HG02642 (cell line): ENCODE data around the gene CXorf65.

ENCODE experiments used
- ATAC-seq: cut with Tn5 transposase; IDR thresholded peaks from one replicate; pipeline ENCODE4 v1.9.1; 2021; ENCODE audit warnings: mild to moderate bottlenecking; ENCODE audit not compliant: unreplicated experiment, poor library complexity

Gene CXorf65

DNA sequence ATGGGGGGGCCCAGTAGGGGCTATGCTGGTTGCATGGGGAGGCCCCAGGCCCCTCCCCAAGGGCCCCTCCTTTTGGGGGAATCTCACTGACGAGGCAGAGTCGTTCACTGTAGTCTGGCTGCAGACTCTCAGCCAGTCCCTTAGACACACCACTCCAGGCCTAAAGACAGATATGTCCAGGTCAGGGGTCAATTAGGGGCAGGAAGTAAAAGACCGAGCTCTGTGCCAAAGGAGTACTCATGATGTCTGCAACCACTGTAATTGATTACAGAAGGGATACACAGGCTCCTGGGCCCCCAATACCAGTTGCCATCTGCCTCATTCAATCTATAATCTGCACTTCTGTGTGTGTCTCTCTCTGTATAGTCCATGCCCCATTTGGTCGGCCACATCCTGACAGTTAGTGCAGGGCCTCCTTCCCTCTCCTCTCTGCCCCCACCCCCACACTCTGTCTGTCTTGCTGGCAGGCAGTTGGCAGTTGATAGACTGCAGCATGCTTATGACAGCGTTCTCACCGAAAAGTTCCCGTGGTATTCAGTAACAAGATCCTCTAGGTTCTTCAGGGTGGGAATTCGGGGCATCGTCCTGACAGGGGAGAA, 1.3 kb upstream of the CXorf65 start:
- no peak for ATAC-seq

- no peak for ATAC-seq
Measured at GRCh38 chrX:71107245-71107644, 705 bp upstream of the CXorf65 start.

- no peak for ATAC-seq
Measured at GRCh38 chrX:71105628-71106027, 912 bp downstream of the CXorf65 start.

- peak; percentile 51 for ATAC-seq
Measured at GRCh38 chrX:71103110-71103983, 3.2 kb downstream of the CXorf65 start.

DNA sequence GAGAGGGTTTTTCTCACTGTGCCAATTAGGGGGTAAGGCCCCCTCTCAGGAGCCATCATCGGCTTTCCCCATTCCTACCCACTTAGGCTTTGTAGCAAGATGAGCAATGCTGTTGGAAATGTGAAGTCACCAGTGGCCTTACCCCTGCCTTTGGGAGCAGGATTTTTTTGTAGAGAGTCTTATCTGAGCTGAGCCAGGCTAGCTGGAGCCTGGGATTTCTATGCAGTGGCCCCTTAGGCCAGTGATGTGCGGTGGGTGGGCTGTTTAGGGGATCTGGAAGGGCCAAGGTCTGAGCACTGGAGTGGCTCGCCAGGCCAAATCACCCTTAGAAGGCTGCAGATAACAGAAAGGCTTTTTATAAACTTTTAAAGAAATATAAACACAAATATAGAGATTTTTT, 4.2 kb downstream of the CXorf65 start:
- no peak for ATAC-seq

GRCh38 chrX:71100581-71101505, 5.7 kb downstream of the CXorf65 start:
- ATAC-seq, result no peak

GRCh38 chrX:71099736-71100135, 6.8 kb downstream of the CXorf65 start:
- no peak for ATAC-seq

DNA sequence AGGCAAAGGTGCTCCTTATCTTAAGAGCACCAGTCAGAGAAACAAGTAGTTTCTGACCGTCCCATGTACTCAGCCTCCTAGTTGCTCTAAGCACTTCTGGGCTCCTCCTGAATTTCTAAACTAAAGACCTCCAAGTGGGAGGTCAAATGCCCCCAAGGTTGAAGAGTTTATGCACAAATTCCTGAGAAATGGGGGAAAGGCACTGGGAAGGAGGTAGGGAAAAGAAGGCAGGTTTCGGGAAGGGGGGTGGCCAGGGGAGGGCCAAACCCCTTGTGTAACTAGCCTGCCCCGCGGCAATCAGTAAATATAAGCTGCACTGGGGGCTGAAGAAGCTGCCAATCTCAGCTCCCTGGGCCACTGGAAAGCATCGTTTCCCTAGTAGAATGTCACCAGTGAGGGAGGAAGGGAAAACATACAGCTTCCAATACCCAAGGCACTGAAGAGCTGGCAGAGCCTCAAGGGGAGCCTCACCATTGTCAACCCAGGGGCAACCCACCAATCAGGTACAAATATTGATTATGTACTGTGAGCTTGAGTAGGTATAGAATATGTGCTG, 7.5 kb downstream of the CXorf65 start:
- no peak for ATAC-seq

- peak; percentile 43 for ATAC-seq
Measured at GRCh38 chrX:71098302-71098701, 8.2 kb downstream of the CXorf65 start.

- ATAC-seq, result no peak
Measured at GRCh38 chrX:71096760-71097032, 9.8 kb downstream of the CXorf65 start.

DNA sequence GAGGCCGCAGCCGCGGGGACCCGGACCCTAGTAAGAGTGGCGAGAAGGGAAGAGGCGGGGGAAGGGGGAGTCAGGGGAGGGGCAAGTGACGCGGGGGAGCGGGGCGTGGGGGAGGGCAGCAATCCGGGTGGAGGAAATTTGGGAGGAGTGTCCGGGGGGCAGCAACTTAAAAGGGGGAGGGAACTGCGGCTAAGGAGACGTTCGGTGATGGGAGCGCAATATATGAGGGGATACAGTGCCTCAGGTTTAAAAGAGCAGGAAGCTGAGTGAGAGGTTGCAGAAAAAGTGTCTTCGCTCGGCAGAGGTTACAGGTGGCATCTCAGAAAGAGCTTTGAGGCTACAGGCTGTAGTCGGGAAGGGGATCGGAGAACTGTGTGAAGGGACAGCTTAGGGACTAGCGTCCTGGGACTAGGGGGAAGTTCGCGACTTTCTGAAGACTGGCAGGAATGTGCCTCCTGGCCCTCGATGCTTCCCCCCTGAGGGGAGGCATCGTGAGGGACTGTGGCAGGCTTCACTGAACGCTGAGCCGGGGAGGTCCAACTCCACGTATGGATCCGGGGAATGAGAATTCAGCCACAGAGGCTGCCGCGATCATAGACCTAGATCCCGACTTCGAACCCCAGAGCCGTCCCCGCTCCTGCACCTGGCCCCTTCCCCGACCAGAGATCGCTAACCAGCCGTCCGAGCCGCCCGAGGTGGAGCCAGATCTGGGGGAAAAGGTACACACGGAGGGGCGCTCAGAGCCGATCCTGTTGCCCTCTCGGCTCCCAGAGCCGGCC, 10.4 kb downstream of the CXorf65 start:
- ATAC-seq, result peak; percentile 18

DNA sequence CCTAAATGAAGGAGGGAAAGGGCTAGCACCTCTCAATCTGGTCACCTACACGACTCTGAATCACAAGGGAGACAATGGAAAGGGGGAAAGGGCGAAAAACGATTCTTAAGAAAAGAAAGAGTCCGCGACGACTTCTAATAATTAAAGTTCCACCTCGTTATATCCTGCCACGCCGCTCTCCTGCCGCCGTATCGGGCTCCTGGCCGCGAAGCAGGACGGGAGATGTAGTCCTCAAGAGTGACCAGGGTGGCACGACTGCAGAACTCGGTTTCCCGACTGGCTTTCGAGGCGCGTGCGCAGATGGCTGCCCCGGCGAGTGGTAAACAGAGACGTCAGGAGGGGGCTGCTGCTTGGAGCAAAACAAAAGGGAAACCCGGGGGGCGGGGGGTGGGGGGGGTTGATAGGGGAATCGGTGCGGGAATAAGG, 11.0 kb downstream of the CXorf65 start, which contains the start of gene FOXO4:
TSS of gene FOXO4 (plus strand) at position 297 of the 426 bp plus-strand sequence. CDS start 678 bp downstream, outside the sequence.
- peak; percentile 90 for ATAC-seq

- no peak for ATAC-seq
Measured at GRCh38 chrX:71095033-71095432, 11.5 kb downstream of the CXorf65 start.

DNA sequence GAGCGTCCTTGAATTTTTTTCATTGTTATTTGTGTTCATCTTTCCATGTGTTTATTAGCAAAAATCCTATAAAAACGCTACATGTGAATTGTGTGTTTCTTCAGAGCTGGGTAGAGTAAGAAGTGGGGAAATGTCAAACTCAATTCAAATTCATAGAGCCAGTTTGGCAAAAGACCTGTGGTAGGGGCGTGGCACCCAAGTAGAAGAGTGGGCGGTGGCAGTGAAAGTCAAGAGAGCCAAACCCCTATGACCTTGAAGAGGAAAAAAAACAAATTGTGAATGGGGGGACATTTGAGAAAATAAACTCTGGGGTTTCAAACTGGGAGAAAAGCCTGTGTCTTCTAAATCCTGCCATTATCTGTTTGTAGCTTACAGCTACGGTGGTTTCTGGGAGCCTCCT, 15.3 kb downstream of the CXorf65 start:
- ATAC-seq, result no peak

DNA sequence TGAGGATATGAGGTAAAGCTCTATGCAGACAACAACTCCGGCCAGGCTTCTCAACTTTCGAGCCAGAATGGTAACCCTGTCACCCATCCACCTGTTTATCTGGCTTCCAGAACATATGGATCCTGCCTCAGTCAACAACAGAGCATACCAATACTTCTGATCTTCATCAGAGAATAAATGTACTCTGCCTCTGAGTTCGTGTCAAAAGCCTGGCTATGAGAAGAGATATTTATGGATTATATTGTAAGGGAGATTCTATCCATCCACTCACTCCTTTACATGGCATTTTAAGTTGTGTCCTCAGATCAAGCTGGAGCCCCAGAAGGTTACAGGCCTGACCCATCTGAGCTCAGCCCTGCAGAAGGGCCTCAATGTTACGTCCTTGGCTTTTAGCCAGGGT, 20.6 kb downstream of the CXorf65 start:
- no peak for ATAC-seq

- no peak for ATAC-seq
Measured at GRCh38 chrX:71082822-71083221, 23.7 kb downstream of the CXorf65 start.

- no peak for ATAC-seq
Measured at GRCh38 chrX:71082124-71082647, 24.4 kb downstream of the CXorf65 start.

DNA sequence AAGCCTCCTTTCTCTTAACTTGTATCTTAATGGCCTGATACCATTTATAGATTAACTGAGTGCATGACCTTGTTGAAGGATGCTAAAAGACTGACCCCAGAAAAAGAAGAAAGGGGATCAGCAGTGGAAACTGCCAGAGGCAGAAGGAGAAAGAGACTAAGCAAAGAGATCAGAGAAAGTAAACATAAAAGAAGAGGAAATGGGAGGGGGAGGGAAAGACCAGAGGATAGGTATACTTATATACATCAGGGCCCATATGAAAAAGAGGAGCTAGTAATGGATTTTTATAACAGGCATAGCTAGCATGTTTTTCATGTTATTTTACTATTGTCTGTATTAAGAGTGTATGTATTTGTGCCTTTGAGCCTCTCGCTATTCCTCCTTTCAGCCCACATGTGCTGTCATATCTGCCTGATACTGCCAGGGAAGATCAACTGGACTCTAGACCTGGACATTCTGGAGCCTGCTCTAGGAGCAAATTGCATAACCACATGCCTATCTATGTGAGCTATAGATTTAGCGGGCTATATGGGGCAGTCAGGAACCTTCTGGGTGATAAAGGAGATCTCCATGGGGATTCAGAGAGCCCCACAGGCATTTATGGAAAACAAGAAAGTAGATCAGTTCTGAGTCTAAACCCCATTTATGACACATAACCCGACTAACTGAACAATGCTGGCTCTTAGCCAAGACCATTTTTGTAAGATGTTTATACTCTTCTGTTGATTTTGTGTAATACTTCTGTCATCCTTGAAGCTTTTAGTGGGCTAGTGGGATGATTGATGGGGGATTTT, 25.0 kb downstream of the CXorf65 start:
- ATAC-seq, result no peak

DNA sequence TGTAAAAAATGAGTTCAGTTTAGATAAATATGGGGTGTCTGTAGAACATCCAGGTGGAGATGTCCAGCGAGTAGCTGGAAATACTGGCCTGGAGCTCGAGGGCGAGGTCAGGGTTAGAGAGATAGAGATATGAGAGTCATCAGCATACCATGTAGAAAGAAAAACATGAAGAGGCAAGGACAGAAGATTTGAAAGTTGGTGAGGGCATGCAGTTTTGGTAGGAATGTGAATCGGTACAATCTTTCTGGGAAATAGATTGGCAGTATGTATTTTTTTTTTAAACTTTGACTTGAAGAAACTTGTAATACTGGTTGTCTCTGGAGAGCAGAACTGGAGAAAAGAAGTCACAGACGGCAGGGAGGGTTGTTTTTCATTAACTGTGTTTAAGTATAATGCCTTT, 36.0 kb downstream of the CXorf65 start:
- no peak for ATAC-seq
